ENCODE measurements around the gene FTCD. TPM values are rescaled to one million over a fixed set of nuclear protein-coding genes. Genes with fewer than 3 reads are reported as not detected.
A peak's percentile ranks its signal among the peaks of the same experiment; 100 is the strongest.

The FTCD gene
- total RNA-seq, 1 donor from 2014 or later, result 0.33 TPM

DNA sequence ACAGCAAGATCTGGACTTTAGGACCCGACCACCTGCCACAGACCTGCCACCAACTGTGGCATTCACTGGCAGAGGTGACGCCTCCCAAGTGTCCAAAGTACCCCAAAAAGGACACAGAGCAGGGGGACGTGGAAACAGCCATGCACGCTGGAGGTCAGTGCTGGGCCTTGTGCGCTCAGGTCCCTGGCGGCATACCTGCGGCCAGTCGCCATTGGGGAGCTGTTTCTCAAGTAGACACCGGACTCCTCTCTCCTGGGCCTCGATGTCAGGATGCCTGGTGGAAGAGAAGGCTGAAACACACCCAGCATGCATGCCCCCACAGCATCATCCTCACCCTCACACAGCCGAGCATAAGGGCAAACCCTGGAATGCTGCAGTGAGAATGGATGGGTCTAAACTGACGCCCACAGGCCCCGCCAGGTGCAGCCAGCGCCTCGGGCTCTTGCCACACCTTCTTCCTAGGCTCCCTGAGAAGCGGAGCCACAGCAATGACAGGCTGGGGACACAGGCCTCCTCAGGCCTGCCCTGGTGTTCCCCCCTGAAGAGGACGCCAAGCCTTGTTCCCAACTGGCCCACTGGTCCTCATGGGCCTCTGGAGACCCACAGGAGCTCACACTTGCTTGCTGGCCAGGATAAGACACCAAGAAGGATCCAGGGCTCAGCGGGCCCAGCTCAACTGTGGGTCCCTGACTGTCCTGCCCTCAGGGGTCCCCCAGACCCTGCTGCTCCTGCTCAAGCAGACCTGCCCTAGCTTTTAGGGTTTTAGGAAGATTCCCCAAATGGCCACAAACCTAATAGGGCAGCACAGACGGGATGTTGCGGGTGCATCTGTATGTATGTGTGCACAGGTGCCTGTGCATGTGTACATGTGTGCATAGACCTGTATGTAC lies 36.6 kb upstream of the FTCD start:
- Histone ChIP-seq H3K4me3 (ENCODE audit: low read depth, low read length) (no peak overlapping the region), H3K27me3 (ENCODE audit: control insufficient read depth, insufficient read depth, low read length) (no peaks in the 10 kb centered on the region), H3K36me3 (ENCODE audit: control insufficient read depth, insufficient read depth, low read length) (peaks cover 6% of the 10 kb centered on the region)
- no peak for DNase-seq (ENCODE audit: low read depth)
- TF ChIP-seq, protein P1, sequence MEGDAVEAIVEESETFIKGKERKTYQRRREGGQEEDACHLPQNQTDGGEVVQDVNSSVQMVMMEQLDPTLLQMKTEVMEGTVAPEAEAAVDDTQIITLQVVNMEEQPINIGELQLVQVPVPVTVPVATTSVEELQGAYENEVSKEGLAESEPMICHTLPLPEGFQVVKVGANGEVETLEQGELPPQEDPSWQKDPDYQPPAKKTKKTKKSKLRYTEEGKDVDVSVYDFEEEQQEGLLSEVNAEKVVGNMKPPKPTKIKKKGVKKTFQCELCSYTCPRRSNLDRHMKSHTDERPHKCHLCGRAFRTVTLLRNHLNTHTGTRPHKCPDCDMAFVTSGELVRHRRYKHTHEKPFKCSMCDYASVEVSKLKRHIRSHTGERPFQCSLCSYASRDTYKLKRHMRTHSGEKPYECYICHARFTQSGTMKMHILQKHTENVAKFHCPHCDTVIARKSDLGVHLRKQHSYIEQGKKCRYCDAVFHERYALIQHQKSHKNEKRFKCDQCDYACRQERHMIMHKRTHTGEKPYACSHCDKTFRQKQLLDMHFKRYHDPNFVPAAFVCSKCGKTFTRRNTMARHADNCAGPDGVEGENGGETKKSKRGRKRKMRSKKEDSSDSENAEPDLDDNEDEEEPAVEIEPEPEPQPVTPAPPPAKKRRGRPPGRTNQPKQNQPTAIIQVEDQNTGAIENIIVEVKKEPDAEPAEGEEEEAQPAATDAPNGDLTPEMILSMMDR (IDR thresholded peaks at IDR 0.05; ENCODE audit: insufficient read depth, low read length, poor library complexity, severe bottlenecking), result no peak

DNA sequence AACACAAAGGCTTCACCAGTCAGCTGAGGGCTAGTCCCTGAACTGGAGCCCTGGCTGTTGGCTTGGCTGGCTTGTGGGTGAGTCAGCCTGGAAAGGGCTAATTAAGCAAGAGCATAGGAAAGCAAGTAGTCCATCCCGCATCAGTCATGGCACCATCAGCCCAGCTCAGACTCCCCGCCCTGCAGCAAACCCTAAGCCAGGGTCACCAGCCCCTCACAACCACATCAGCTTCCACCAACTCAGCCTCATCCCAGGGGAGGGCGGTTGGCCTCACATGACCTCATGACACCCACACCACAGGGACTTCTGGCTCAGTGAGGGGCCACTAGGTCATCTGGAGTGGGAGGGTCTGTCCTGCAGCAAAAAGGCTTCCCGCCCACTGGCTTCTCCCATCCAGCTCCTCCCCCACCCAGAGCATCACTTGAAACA lies 35.9 kb upstream of the FTCD start:
- Histone ChIP-seq H3K36me3 (ENCODE audit: control insufficient read depth, insufficient read depth, low read length) (peaks cover 6% of the 10 kb centered on the region), H3K27me3 (ENCODE audit: control insufficient read depth, insufficient read depth, low read length) (no peaks in the 10 kb centered on the region), H3K4me3 (ENCODE audit: low read depth, low read length) (no peak overlapping the region)
- TF ChIP-seq, protein P1 (IDR thresholded peaks at IDR 0.05; ENCODE audit: insufficient read depth, low read length, poor library complexity, severe bottlenecking), result no peak
- peak; percentile 32 for DNase-seq (ENCODE audit: low read depth)

DNA sequence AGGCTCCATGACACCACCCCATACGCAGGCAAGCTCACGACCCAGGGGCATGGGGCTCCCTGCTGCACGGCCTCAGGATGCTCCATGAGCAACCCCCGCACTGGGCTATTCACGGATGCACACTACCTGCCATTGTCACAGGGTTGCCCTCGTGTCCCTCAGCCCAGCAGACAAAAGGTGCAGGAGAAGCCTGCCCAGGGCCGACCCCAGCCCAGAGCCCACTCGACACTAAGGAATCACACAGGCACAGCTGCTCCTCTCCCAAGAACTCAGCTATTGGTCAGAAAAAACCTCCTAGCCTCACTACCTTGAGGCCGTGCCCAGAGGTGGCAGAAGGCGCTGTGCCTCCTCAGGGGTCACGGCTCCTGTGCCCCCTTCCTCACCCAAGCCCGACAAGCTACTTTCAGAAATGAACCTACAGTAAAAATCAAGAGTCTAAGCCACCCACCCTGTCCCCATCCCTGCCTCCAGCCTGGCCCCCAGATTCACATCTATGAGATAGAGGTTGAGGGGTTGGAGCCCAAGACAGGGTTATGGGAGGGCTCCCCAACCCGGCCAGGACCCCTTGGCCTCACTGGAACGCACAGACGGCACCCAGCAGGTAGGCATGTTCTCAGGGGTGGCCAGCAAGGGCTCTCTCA lies 35.2 kb upstream of the FTCD start:
- DNase-seq (ENCODE audit: low read depth), result no peak
- TF ChIP-seq, protein P1 (IDR thresholded peaks at IDR 0.05; ENCODE audit: insufficient read depth, low read length, poor library complexity, severe bottlenecking), result no peak
- H3K27me3 ChIP-seq (ENCODE audit: control insufficient read depth, insufficient read depth, low read length), result no peaks in the 10 kb centered on the region
- H3K36me3 ChIP-seq (ENCODE audit: control insufficient read depth, insufficient read depth, low read length), result peaks cover 5% of the 10 kb centered on the region
- H3K4me3 ChIP-seq (ENCODE audit: low read depth, low read length), result no peak overlapping the region

DNA sequence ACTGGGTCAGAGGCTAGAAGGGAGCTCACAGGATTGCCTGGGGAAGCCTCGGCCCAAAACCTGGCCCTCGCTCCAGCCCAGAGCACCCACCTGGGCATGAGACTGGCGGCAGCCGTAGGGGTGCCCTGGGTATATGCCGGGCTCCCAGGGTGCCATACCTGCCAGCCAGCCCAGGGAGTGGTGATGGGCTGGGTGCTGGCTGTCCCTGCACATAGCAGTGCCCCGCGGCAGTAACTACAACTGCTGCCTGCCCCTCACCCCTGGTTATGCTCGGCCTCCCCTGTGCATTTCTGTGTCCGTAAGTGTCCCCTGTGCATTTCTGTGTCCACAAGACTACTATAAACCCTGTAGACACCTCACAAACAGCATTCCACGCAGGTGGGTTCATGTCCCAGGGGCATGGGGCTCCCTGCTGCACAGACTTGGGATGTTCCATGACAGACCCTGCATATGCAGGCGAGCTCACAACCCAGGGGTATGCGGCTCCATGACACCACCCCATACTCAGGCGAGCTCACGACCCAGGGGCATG lies 34.6 kb upstream of the FTCD start:
- Histone ChIP-seq H3K4me3 (ENCODE audit: low read depth, low read length) (no peak overlapping the region), H3K27me3 (ENCODE audit: control insufficient read depth, insufficient read depth, low read length) (no peaks in the 10 kb centered on the region), H3K36me3 (ENCODE audit: control insufficient read depth, insufficient read depth, low read length) (peaks cover 3% of the 10 kb centered on the region)
- TF ChIP-seq, protein P1 (IDR thresholded peaks at IDR 0.05; ENCODE audit: insufficient read depth, low read length, poor library complexity, severe bottlenecking), result no peak
- no peak for DNase-seq (ENCODE audit: low read depth)

DNA sequence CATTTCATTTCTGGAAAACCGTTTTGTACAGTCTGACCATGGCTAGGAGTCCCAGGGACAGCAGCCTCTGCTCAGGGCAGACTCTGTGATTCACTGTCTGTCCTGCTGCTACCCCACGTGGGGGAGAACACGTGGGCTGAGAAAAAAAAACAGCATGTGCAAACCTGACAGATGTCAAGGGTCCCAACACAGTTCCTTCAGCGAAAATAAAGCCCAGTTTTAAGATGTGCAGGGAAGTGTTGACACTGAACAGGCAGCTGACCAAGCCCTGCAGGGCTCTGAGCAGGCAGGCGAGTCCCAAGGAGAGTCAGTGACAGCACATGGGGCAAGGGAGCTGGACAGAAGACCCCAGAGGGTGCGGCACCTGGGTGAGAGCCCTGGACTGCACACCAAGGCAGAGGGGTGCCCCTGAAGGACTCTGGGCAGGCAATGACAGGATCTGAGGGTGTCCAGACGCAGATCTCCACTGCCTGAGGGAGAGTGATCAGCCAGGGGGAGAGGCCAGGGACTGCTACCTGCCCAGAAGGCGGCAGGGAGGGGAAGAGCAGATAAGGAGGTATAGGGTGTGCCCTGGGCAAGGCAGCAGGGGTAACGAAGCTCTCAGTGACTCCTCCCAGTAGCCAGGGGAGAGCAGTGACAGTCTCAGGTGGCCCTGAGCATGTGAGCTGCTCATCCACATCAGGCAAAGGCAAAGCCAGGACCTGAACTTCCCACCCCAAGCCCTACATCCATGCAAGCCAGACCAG lies 34.0 kb upstream of the FTCD start:
- no peaks in the 10 kb centered on the region for H3K27me3 ChIP-seq (ENCODE audit: control insufficient read depth, insufficient read depth, low read length)
- H3K4me3 ChIP-seq (ENCODE audit: low read depth, low read length), result no peak overlapping the region
- peak; percentile 23 for DNase-seq (ENCODE audit: low read depth)
- peaks cover 3% of the 10 kb centered on the region for H3K36me3 ChIP-seq (ENCODE audit: control insufficient read depth, insufficient read depth, low read length)
- TF ChIP-seq, protein P1 (IDR thresholded peaks at IDR 0.05; ENCODE audit: insufficient read depth, low read length, poor library complexity, severe bottlenecking), result no peak
